ENCODE data around the gene IGSF21.

DNA sequence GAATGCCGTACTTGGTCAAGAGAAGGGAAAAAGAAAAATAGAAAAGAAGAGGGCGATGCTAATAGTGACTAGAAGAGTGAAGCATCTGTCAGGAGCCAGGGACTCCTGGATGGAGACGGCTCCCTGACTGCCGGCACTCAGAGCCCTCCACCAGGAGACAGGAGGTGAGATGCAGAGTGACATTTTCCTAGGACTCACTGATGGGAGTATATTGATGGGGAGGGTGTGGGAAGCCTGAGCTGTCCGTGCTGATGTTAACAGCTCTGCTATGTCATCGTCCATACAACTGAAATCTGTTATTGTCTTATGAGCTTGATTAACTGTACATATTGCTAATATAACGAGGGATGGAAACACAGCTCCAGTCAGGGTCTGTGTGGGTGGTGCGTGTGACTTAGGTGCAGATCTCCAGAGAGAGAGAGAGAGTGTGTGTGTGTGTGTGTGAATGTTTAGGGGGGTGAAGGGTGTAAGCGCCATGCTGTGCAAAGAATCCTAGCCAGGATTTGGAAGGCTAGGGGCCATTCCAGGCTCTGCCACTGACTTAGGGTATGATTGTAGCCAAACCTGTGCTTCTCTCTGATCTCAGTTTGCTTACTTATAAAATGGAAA, 250.1 kb downstream of the IGSF21 start:
- TF ChIP-seq, protein P1, sequence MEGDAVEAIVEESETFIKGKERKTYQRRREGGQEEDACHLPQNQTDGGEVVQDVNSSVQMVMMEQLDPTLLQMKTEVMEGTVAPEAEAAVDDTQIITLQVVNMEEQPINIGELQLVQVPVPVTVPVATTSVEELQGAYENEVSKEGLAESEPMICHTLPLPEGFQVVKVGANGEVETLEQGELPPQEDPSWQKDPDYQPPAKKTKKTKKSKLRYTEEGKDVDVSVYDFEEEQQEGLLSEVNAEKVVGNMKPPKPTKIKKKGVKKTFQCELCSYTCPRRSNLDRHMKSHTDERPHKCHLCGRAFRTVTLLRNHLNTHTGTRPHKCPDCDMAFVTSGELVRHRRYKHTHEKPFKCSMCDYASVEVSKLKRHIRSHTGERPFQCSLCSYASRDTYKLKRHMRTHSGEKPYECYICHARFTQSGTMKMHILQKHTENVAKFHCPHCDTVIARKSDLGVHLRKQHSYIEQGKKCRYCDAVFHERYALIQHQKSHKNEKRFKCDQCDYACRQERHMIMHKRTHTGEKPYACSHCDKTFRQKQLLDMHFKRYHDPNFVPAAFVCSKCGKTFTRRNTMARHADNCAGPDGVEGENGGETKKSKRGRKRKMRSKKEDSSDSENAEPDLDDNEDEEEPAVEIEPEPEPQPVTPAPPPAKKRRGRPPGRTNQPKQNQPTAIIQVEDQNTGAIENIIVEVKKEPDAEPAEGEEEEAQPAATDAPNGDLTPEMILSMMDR (IDR thresholded peaks at IDR 0.05; ENCODE audit: low read depth, low read length, poor library complexity, severe bottlenecking), result no peak
- TF ChIP-seq EZH2phosphoT487 (IDR thresholded peaks at IDR 0.05; ENCODE audit: borderline replicate concordance, low read length), result no peak
